ENCODE results near the gene GAREM1.

DNA sequence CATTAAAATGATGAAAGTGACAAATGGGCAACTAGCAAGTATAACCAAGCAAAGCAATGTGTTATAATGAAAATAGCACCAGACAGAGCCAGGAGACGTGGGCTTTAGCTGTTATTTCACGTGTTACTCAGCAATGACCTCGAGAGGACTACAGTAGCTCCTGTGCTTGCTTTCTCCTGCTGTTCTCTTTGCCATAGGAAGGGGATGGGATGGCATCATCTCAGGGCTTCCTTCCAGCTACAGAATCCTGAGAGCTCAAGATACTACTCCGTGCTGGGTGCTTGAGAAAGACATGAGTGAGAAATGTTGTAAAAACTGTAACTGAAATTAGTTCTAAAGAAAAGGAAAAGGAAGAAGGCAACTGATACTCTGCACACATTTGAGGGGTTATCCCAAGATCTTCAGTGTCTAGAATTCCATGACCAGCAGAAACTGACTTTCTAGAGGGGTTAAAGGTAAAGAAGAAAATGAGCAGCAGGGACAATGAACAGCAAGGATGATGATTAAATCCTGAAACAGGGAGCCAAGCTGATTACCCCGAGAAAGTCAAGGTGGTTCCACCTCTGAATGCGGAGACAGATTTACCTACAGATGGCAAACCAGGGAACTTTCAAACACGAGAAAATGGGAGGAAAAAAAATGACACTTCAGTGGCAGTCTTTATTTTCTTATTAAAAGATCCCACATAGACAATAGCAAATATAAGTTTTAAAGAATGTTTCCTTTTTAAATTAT lies 33.4 kb downstream of the GAREM1 start:
- TF ChIP-seq, protein P1, sequence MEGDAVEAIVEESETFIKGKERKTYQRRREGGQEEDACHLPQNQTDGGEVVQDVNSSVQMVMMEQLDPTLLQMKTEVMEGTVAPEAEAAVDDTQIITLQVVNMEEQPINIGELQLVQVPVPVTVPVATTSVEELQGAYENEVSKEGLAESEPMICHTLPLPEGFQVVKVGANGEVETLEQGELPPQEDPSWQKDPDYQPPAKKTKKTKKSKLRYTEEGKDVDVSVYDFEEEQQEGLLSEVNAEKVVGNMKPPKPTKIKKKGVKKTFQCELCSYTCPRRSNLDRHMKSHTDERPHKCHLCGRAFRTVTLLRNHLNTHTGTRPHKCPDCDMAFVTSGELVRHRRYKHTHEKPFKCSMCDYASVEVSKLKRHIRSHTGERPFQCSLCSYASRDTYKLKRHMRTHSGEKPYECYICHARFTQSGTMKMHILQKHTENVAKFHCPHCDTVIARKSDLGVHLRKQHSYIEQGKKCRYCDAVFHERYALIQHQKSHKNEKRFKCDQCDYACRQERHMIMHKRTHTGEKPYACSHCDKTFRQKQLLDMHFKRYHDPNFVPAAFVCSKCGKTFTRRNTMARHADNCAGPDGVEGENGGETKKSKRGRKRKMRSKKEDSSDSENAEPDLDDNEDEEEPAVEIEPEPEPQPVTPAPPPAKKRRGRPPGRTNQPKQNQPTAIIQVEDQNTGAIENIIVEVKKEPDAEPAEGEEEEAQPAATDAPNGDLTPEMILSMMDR (IDR thresholded peaks at IDR 0.05; ENCODE audit: extremely low read depth in 1 of 2, insufficient read depth in 1 of 2, low read depth in 1 of 2, low read length in 2 of 2): no peak
- TF ChIP-seq FOS (IDR thresholded peaks at IDR 0.05; ENCODE audit: borderline replicate concordance, insufficient read depth, low read length): no peak
- no peak for TF ChIP-seq POLR2A (IDR thresholded peaks at IDR 0.05; ENCODE audit: low read depth, low read length)
- TF ChIP-seq POLR2AphosphoS5 (IDR thresholded peaks at IDR 0.05; ENCODE audit: insufficient read depth, low read depth, low read length): no peak
- no peak for TF ChIP-seq MYC (IDR thresholded peaks at IDR 0.05; ENCODE audit: low read depth, low read length)
- TF ChIP-seq, protein P2, sequence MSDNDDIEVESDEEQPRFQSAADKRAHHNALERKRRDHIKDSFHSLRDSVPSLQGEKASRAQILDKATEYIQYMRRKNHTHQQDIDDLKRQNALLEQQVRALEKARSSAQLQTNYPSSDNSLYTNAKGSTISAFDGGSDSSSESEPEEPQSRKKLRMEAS (IDR thresholded peaks at IDR 0.05; ENCODE audit: insufficient read depth, insufficient read length): no peak
- TF ChIP-seq EZH2 (IDR thresholded peaks at IDR 0.05; ENCODE audit: borderline replicate concordance, low read depth, low read length, severe bottlenecking): no peak

Measured in endothelial cell of umbilical vein (primary cell).